GM10266 (cell line): ENCODE results near the gene TBCK.

Experiments
- DNase-seq: peaks from one replicate; pipeline ENCODE4 v3.0.0; 2012; ENCODE audit errors: extremely low spot score
- TF ChIP-seq, protein P1 (sequence below): IDR thresholded peaks from 2 replicates; pipeline ENCODE4 v1.5.1; 2012; ENCODE audit warnings: mild to moderate bottlenecking, low read depth; ENCODE audit not compliant: control insufficient read depth, insufficient read depth; ENCODE audit errors: missing control alignments

Gene TBCK

DNA sequence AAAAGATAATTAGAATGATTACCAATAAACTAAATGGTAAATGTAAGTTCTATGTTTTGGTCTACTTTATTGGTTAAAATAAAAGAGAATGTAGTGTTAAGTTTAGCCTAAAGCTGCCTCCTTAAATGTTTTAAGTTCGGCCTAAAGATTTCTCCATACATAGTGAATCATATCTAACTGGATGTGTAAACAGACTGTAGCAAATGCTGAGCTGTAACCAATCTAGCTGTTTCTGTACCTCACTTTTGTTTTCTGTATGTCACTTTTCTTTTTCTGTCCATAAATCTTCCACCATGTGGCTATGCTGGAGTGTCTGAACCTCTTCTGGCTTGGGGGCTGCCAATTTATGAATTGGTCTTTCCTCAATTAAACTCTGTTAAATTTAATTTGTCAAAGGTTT is 121.2 kb downstream of the TBCK start:
- DNase-seq: no peak
- TF ChIP-seq, protein P1, sequence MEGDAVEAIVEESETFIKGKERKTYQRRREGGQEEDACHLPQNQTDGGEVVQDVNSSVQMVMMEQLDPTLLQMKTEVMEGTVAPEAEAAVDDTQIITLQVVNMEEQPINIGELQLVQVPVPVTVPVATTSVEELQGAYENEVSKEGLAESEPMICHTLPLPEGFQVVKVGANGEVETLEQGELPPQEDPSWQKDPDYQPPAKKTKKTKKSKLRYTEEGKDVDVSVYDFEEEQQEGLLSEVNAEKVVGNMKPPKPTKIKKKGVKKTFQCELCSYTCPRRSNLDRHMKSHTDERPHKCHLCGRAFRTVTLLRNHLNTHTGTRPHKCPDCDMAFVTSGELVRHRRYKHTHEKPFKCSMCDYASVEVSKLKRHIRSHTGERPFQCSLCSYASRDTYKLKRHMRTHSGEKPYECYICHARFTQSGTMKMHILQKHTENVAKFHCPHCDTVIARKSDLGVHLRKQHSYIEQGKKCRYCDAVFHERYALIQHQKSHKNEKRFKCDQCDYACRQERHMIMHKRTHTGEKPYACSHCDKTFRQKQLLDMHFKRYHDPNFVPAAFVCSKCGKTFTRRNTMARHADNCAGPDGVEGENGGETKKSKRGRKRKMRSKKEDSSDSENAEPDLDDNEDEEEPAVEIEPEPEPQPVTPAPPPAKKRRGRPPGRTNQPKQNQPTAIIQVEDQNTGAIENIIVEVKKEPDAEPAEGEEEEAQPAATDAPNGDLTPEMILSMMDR: no peak

- TF ChIP-seq, protein P1: no peak
- DNase-seq: no peak
Observed at GRCh38 chr4:106192131-106192530, 123.9 kb downstream of the TBCK start.

DNA sequence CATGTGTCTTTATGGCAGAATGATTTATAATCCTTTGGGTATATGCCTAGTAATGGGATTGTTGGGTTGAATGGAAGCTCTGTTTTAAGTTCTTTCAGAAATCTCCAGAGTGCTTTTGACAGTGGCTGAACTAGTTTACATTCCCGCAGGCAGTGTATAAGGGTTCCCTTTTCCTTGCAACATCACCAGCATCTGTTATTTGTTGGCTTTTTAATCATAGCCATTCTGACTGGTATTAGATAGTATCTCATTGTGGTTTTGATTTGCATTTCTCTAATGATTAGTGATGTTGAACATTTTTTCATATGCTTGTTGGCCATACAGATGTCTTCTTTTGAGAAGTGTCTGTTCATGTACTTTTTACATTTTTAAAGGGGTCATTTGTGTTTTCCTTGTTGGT is 129.8 kb downstream of the TBCK start:
- TF ChIP-seq, protein P1: no peak
- DNase-seq: no peak

GRCh38 chr4:106183551-106183950 is 132.5 kb downstream of the TBCK start:
- no peak for DNase-seq
- TF ChIP-seq, protein P1: no peak

DNA sequence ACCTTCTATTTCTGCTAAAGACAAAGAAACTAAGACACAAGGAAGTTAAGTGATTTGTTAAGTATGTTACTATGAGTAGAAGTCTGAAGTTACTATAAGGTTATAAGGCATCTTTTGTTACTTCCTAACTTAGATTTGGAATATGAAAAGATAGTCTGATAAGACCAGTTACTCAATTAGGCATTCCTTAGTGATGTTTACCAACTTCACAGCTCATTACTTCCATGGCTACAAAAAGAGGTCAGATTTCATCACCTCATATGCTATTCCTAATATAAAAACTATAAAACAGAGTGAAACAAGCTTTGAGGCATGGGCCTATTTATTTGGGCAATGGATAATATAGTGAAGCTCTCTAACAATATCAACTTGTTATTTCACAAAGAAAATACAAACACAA is 143.1 kb downstream of the TBCK start:
- DNase-seq: no peak
- TF ChIP-seq, protein P1: no peak

GRCh38 chr4:106165351-106166010 is 150.5 kb downstream of the TBCK start:
- TF ChIP-seq, protein P1: no peak
- no peak for DNase-seq

DNA sequence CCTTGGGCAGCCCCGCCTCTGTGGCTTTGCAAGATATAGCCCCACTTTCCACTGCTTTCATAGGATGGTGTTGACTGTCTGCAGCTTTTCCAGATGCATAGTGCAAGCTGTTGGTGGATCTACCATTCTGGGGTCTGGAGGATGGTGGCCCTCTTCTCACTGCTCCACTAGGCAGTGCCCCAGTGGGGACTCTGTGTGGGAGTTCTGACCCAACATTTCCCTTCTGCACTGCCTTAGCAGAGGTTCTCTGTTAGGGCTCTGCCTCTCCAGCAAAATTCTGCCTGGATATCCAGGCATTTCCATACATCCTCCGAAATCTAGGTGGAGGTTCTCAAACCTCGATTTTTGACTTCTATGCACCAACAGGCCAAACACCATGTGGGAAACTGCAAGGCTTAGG is 153.7 kb downstream of the TBCK start:
- TF ChIP-seq, protein P1: no peak
- DNase-seq: no peak
